ENCODE data around the gene PRTFDC1.

The PRTFDC1 gene

GRCh38 chr10:24911029-24911428, 41.4 kb downstream of the PRTFDC1 start:
- Histone ChIP-seq H3K4me1 (ENCODE audit: control insufficient read depth, insufficient read depth, low read length) (no peaks in the 10 kb centered on the region), H3K27me3 (ENCODE audit: control insufficient read depth, insufficient read depth, low read length) (no peaks in the 10 kb centered on the region), H3K4me3 (ENCODE audit: low read depth, low read length) (no peak overlapping the region), H3K9ac (ENCODE audit: low read depth, low read length) (no peak overlapping the region), H3K9me3 (ENCODE audit: control insufficient read depth, insufficient read depth, low read length) (no peaks in the 10 kb centered on the region), H3K36me3 (ENCODE audit: control insufficient read depth, insufficient read depth, low read length) (no peaks in the 10 kb centered on the region)

- Histone ChIP-seq H3K9me3 (ENCODE audit: control insufficient read depth, insufficient read depth, low read length) (no peaks in the 10 kb centered on the region), H3K4me1 (ENCODE audit: control insufficient read depth, insufficient read depth, low read length) (no peaks in the 10 kb centered on the region), H3K4me3 (ENCODE audit: low read depth, low read length) (no peak overlapping the region)
Observed at GRCh38 chr10:24910574-24910973, 41.8 kb downstream of the PRTFDC1 start.

GRCh38 chr10:24908793-24909423, 43.5 kb downstream of the PRTFDC1 start:
- no peaks in the 10 kb centered on the region for H3K9me3 ChIP-seq (ENCODE audit: control insufficient read depth, insufficient read depth, low read length)
- H3K9ac ChIP-seq (ENCODE audit: low read depth, low read length), result no peak overlapping the region
- no peaks in the 10 kb centered on the region for H3K4me1 ChIP-seq (ENCODE audit: control insufficient read depth, insufficient read depth, low read length)
- H3K4me3 ChIP-seq (ENCODE audit: low read depth, low read length), result no peak overlapping the region
- H3K27me3 ChIP-seq (ENCODE audit: control insufficient read depth, insufficient read depth, low read length), result no peaks in the 10 kb centered on the region
- no peaks in the 10 kb centered on the region for H3K36me3 ChIP-seq (ENCODE audit: control insufficient read depth, insufficient read depth, low read length)

More at GRCh38 chr10:24910574-24910973, 41.8 kb downstream of the PRTFDC1 start:
- Histone ChIP-seq H3K9ac (ENCODE audit: low read depth, low read length) (no peak overlapping the region), H3K36me3 (ENCODE audit: control insufficient read depth, insufficient read depth, low read length) (no peaks in the 10 kb centered on the region), H3K27me3 (ENCODE audit: control insufficient read depth, insufficient read depth, low read length) (no peaks in the 10 kb centered on the region)

GRCh38 chr10:24907956-24908355, 44.5 kb downstream of the PRTFDC1 start:
- no peak overlapping the region for H3K9ac ChIP-seq (ENCODE audit: low read depth, low read length)
- H3K4me1 ChIP-seq (ENCODE audit: control insufficient read depth, insufficient read depth, low read length), result no peaks in the 10 kb centered on the region
- H3K27me3 ChIP-seq (ENCODE audit: control insufficient read depth, insufficient read depth, low read length), result no peaks in the 10 kb centered on the region
- H3K36me3 ChIP-seq (ENCODE audit: control insufficient read depth, insufficient read depth, low read length), result no peaks in the 10 kb centered on the region
- no peaks in the 10 kb centered on the region for H3K9me3 ChIP-seq (ENCODE audit: control insufficient read depth, insufficient read depth, low read length)
- H3K4me3 ChIP-seq (ENCODE audit: low read depth, low read length), result no peak overlapping the region

GRCh38 chr10:24906372-24906771, 46.0 kb downstream of the PRTFDC1 start:
- no peaks in the 10 kb centered on the region for H3K9me3 ChIP-seq (ENCODE audit: control insufficient read depth, insufficient read depth, low read length)
- no peak overlapping the region for H3K4me3 ChIP-seq (ENCODE audit: low read depth, low read length)
- H3K27me3 ChIP-seq (ENCODE audit: control insufficient read depth, insufficient read depth, low read length), result no peaks in the 10 kb centered on the region
- H3K9ac ChIP-seq (ENCODE audit: low read depth, low read length), result no peak overlapping the region
- no peaks in the 10 kb centered on the region for H3K4me1 ChIP-seq (ENCODE audit: control insufficient read depth, insufficient read depth, low read length)
- no peaks in the 10 kb centered on the region for H3K36me3 ChIP-seq (ENCODE audit: control insufficient read depth, insufficient read depth, low read length)

GRCh38 chr10:24904824-24905223, 47.6 kb downstream of the PRTFDC1 start:
- Histone ChIP-seq H3K36me3 (ENCODE audit: control insufficient read depth, insufficient read depth, low read length) (no peaks in the 10 kb centered on the region), H3K27me3 (ENCODE audit: control insufficient read depth, insufficient read depth, low read length) (no peaks in the 10 kb centered on the region), H3K9me3 (ENCODE audit: control insufficient read depth, insufficient read depth, low read length) (no peaks in the 10 kb centered on the region), H3K9ac (ENCODE audit: low read depth, low read length) (no peak overlapping the region), H3K4me3 (ENCODE audit: low read depth, low read length) (no peak overlapping the region), H3K4me1 (ENCODE audit: control insufficient read depth, insufficient read depth, low read length) (no peaks in the 10 kb centered on the region)

- Histone ChIP-seq H3K9me3 (ENCODE audit: control insufficient read depth, insufficient read depth, low read length) (no peaks in the 10 kb centered on the region), H3K9ac (ENCODE audit: low read depth, low read length) (no peak overlapping the region), H3K27me3 (ENCODE audit: control insufficient read depth, insufficient read depth, low read length) (no peaks in the 10 kb centered on the region), H3K4me3 (ENCODE audit: low read depth, low read length) (no peak overlapping the region), H3K36me3 (ENCODE audit: control insufficient read depth, insufficient read depth, low read length) (no peaks in the 10 kb centered on the region), H3K4me1 (ENCODE audit: control insufficient read depth, insufficient read depth, low read length) (no peaks in the 10 kb centered on the region)
Observed at GRCh38 chr10:24902400-24902728, 50.0 kb downstream of the PRTFDC1 start.

GRCh38 chr10:24901686-24902399, 50.6 kb downstream of the PRTFDC1 start:
- Histone ChIP-seq H3K9me3 (ENCODE audit: control insufficient read depth, insufficient read depth, low read length) (no peaks in the 10 kb centered on the region), H3K36me3 (ENCODE audit: control insufficient read depth, insufficient read depth, low read length) (no peaks in the 10 kb centered on the region)

GRCh38 chr10:24900888-24901685, 51.3 kb downstream of the PRTFDC1 start:
- H3K9ac ChIP-seq (ENCODE audit: low read depth, low read length), result no peak overlapping the region
- no peaks in the 10 kb centered on the region for H3K4me1 ChIP-seq (ENCODE audit: control insufficient read depth, insufficient read depth, low read length)
- no peaks in the 10 kb centered on the region for H3K36me3 ChIP-seq (ENCODE audit: control insufficient read depth, insufficient read depth, low read length)
- no peak overlapping the region for H3K4me3 ChIP-seq (ENCODE audit: low read depth, low read length)
- H3K27me3 ChIP-seq (ENCODE audit: control insufficient read depth, insufficient read depth, low read length), result no peaks in the 10 kb centered on the region
- H3K9me3 ChIP-seq (ENCODE audit: control insufficient read depth, insufficient read depth, low read length), result no peaks in the 10 kb centered on the region

More at GRCh38 chr10:24901686-24902399, 50.6 kb downstream of the PRTFDC1 start:
- Histone ChIP-seq H3K4me1 (ENCODE audit: control insufficient read depth, insufficient read depth, low read length) (no peaks in the 10 kb centered on the region), H3K27me3 (ENCODE audit: control insufficient read depth, insufficient read depth, low read length) (no peaks in the 10 kb centered on the region), H3K9ac (ENCODE audit: low read depth, low read length) (no peak overlapping the region), H3K4me3 (ENCODE audit: low read depth, low read length) (no peak overlapping the region)

GRCh38 chr10:24899571-24899970, 52.8 kb downstream of the PRTFDC1 start:
- no peaks in the 10 kb centered on the region for H3K9me3 ChIP-seq (ENCODE audit: control insufficient read depth, insufficient read depth, low read length)
- no peaks in the 10 kb centered on the region for H3K27me3 ChIP-seq (ENCODE audit: control insufficient read depth, insufficient read depth, low read length)
- H3K9ac ChIP-seq (ENCODE audit: low read depth, low read length), result no peak overlapping the region
- no peaks in the 10 kb centered on the region for H3K4me1 ChIP-seq (ENCODE audit: control insufficient read depth, insufficient read depth, low read length)
- H3K4me3 ChIP-seq (ENCODE audit: low read depth, low read length), result no peak overlapping the region
- H3K36me3 ChIP-seq (ENCODE audit: control insufficient read depth, insufficient read depth, low read length), result no peaks in the 10 kb centered on the region

GRCh38 chr10:24898501-24898900, 53.9 kb downstream of the PRTFDC1 start:
- no peaks in the 10 kb centered on the region for H3K36me3 ChIP-seq (ENCODE audit: control insufficient read depth, insufficient read depth, low read length)
- H3K27me3 ChIP-seq (ENCODE audit: control insufficient read depth, insufficient read depth, low read length), result no peaks in the 10 kb centered on the region
- no peak overlapping the region for H3K4me3 ChIP-seq (ENCODE audit: low read depth, low read length)
- no peaks in the 10 kb centered on the region for H3K9me3 ChIP-seq (ENCODE audit: control insufficient read depth, insufficient read depth, low read length)
- no peaks in the 10 kb centered on the region for H3K4me1 ChIP-seq (ENCODE audit: control insufficient read depth, insufficient read depth, low read length)
- no peak overlapping the region for H3K9ac ChIP-seq (ENCODE audit: low read depth, low read length)

All from iPS-15b (cell line).